ENCODE data around the gene KLF17. TPM values are rescaled to one million over a fixed set of nuclear protein-coding genes. Genes with fewer than 3 reads are reported as not detected.
"Not testable (repeated sequence)": the region's sequence is repeated elsewhere in the genome, so short reads cannot be mapped to it uniquely, and the experiment has no call there.

The KLF17 gene
- total RNA-seq, 2 experiments from 2014 or later: not detected

DNA sequence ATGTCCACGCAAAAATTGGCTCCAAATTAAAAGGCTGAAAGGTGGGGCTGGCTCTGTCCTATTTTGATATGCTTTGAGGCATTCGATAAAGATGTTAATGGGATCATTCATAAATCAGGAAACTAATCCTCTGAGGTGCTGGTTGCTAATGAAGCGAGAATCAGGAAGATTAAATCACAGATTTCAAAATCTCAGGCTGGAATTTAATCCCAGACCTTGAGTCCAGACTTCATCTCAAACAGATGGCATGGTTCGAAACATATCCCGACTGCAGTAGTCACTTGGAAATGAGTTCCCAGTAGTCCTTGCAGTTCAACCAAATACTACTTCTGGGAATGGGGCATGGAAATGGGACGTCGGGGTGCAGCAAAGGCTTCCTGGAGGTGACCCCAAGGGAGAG, 4.5 kb upstream of the KLF17 start:
- BruUV-seq (replicated peaks): no TSS peak
- ChIA-PET CTCF (ENCODE audit: unreplicated experiment) (no interaction called here), POLR2A (no interaction called here)
- H3K79me2 ChIP-seq (ENCODE audit: insufficient read depth, low read depth, low read length): no peaks in the 10 kb centered on the region
- H2AFZ ChIP-seq (ENCODE audit: low read length): no peak overlapping the region
- H3K9me3 ChIP-seq (ENCODE audit: low read length): no peaks in the 10 kb centered on the region
- TF ChIP-seq, protein P1, sequence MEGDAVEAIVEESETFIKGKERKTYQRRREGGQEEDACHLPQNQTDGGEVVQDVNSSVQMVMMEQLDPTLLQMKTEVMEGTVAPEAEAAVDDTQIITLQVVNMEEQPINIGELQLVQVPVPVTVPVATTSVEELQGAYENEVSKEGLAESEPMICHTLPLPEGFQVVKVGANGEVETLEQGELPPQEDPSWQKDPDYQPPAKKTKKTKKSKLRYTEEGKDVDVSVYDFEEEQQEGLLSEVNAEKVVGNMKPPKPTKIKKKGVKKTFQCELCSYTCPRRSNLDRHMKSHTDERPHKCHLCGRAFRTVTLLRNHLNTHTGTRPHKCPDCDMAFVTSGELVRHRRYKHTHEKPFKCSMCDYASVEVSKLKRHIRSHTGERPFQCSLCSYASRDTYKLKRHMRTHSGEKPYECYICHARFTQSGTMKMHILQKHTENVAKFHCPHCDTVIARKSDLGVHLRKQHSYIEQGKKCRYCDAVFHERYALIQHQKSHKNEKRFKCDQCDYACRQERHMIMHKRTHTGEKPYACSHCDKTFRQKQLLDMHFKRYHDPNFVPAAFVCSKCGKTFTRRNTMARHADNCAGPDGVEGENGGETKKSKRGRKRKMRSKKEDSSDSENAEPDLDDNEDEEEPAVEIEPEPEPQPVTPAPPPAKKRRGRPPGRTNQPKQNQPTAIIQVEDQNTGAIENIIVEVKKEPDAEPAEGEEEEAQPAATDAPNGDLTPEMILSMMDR (conservative IDR thresholded peaks at IDR 0.05; ENCODE audit: low read length): no peak
- TF ChIP-seq EZH2phosphoT487 (IDR thresholded peaks at IDR 0.05; ENCODE audit: borderline replicate concordance, low read depth, low read length): no peak
- no peaks in the 10 kb centered on the region for H3K9me2 ChIP-seq (ENCODE audit: insufficient read depth, low read length)
- H3K4me2 ChIP-seq (ENCODE audit: low read length): no peak overlapping the region
- intact Hi-C loops (cut with micrococcal nuclease; ENCODE audit: unreplicated experiment): no loop called here
- H3K27ac ChIP-seq (ENCODE audit: low read depth, low read length, poor library complexity, severe bottlenecking): no peak overlapping the region
- H3K4me3 ChIP-seq (ENCODE audit: low read depth, low read length, poor library complexity, severe bottlenecking): no peak overlapping the region
- H3K4me1 ChIP-seq (ENCODE audit: insufficient read depth, low read length, poor library complexity, severe bottlenecking): no peaks in the 10 kb centered on the region
- no peaks in the 10 kb centered on the region for H4K20me1 ChIP-seq (ENCODE audit: insufficient read depth, low read length)
- H3K36me3 ChIP-seq (ENCODE audit: insufficient read depth, low read length): no peaks in the 10 kb centered on the region
- no peak for DNase-seq (ENCODE audit: low spot score)

DNA sequence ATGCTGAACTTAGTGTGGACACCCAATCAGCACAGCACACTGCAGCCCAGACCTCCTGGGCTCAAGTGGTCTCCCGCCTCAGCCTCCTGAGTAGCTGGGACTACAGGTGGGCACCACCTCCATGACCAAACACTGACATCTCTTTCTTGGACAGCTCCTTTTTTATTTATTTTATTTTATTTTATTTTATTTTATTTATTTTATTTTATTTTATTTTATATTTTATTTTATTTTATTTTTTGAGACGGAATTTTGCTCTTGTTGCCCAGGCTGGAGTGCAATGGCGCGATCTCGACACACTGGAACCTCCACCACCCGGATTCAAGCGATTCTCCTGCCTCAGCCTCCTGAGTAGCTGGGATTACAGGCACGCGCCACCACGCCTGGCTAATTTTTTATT, 1.3 kb upstream of the KLF17 start:
- H3K27ac ChIP-seq (ENCODE audit: low read depth, low read length, poor library complexity, severe bottlenecking); DNase-seq (ENCODE audit: low spot score); H3K4me1 ChIP-seq (ENCODE audit: insufficient read depth, low read length, poor library complexity, severe bottlenecking); H3K9me2 ChIP-seq (ENCODE audit: insufficient read depth, low read length); H4K20me1 ChIP-seq (ENCODE audit: insufficient read depth, low read length); CTCF ChIA-PET (ENCODE audit: unreplicated experiment); H3K9me3 ChIP-seq (ENCODE audit: low read length); intact Hi-C loops (cut with micrococcal nuclease; ENCODE audit: unreplicated experiment); H3K36me3 ChIP-seq (ENCODE audit: insufficient read depth, low read length); BruUV-seq (replicated peaks); H2AFZ ChIP-seq (ENCODE audit: low read length); POLR2A ChIA-PET; H3K79me2 ChIP-seq (ENCODE audit: insufficient read depth, low read depth, low read length); H3K4me2 ChIP-seq (ENCODE audit: low read length); H3K4me3 ChIP-seq (ENCODE audit: low read depth, low read length, poor library complexity, severe bottlenecking): not testable (repeated sequence)

DNA sequence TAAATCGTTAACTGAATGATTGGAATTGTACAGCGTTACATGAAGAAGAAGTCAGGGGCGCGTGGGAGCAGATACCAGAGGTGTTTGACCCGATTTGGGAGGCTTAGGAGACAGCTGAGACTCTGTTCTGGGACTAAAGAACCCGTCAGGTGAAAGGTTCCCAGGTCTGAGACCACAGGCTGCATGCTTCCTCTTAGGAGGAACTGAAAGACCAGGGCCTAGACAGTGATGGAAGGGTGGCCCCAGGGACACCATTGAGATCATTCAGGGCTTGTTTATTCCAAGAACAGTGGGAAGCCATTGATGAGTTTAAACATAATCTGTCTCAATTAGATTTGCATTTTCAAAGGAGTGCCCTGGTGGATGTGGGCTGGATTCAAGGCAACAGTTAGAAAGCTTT, 904 bp downstream of the KLF17 start:
- intact Hi-C loops (cut with micrococcal nuclease; ENCODE audit: unreplicated experiment): no loop called here
- Histone ChIP-seq H3K9me3 (ENCODE audit: low read length) (no peaks in the 10 kb centered on the region), H3K79me2 (ENCODE audit: insufficient read depth, low read depth, low read length) (no peaks in the 10 kb centered on the region), H3K4me3 (ENCODE audit: low read depth, low read length, poor library complexity, severe bottlenecking) (no peak overlapping the region), H3K9me2 (ENCODE audit: insufficient read depth, low read length) (no peaks in the 10 kb centered on the region), H3K27ac (ENCODE audit: low read depth, low read length, poor library complexity, severe bottlenecking) (no peak overlapping the region), H3K4me1 (ENCODE audit: insufficient read depth, low read length, poor library complexity, severe bottlenecking) (no peaks in the 10 kb centered on the region), H4K20me1 (ENCODE audit: insufficient read depth, low read length) (no peaks in the 10 kb centered on the region), H3K4me2 (ENCODE audit: low read length) (no peak overlapping the region), H2AFZ (ENCODE audit: low read length) (no peak overlapping the region), H3K36me3 (ENCODE audit: insufficient read depth, low read length) (no peaks in the 10 kb centered on the region)
- no peak for DNase-seq (ENCODE audit: low spot score)
- BruUV-seq (replicated peaks): no TSS peak
- CTCF ChIA-PET (ENCODE audit: unreplicated experiment): no interaction called here
- TF ChIP-seq EZH2phosphoT487 (IDR thresholded peaks at IDR 0.05; ENCODE audit: borderline replicate concordance, low read depth, low read length): no peak
- TF ChIP-seq, protein P1 (conservative IDR thresholded peaks at IDR 0.05; ENCODE audit: low read length): no peak
- POLR2A ChIA-PET: no interaction called here

Measured in OCI-LY7 (cell line).